IMR-90 (cell line): ENCODE results near the gene STX8. TPM values are rescaled to one million over a fixed set of nuclear protein-coding genes. Genes with fewer than 3 reads are reported as not detected.

Source experiments
- ATAC-seq: fragments of 200-7000 bp; cut with Tn5 transposase; 2 replicates; pipeline ENCODE4 v1.9.1; 2020; ENCODE audit warnings: low read depth, mild to moderate bottlenecking, moderate library complexity
- BruUV-seq: library from RNA; stranded (reverse); fragments of 400-500 nt; replicated peaks from 2 replicates; lab custom pipeline; 2021; lab: Mats Ljungman, UMichigan
- CTCF ChIA-PET: fragments of 300-600 bp; formaldehyde crosslinking; extraction: SDS; loops from one replicate; lab custom pipeline; 2021; ENCODE audit warnings: antibody characterized with exemption; lab: Yijun Ruan, JAX
- POLR2A ChIA-PET: fragments of 300-600 bp; sonication (Branson Sonifier 250); formaldehyde crosslinking; loops from one replicate; lab custom pipeline; 2022; ENCODE audit warnings: antibody characterized with exemption; ENCODE audit not compliant: unreplicated experiment; lab: Charles Lee
- DNase-seq: peaks from one replicate; pipeline ENCODE4 v3.0.0; 2013
- H2AFZ ChIP-seq: replicated peaks from 2 replicates; pipeline ENCODE3; 2013; ENCODE audit warnings: low read length, mild to moderate bottlenecking; ENCODE audit not compliant: poor library complexity
- H2AK5ac ChIP-seq: 2 replicates; pipeline ENCODE4 v1.6.1; 2013; ENCODE audit warnings: low read depth, low read length, inconsistent platforms
- H2AK9ac ChIP-seq: replicated peaks from 2 replicates; pipeline ENCODE3; 2013; ENCODE audit warnings: mild to moderate bottlenecking, low read depth, low read length, moderate library complexity; ENCODE audit not compliant: poor library complexity
- H2BK120ac ChIP-seq: 2 replicates; pipeline ENCODE4 v1.6.1; 2013; ENCODE audit warnings: low read depth, low read length, inconsistent platforms
- H2BK15ac ChIP-seq: 3 replicates; pipeline ENCODE4 v1.6.1; 2013; ENCODE audit warnings: low read depth, low read length, inconsistent platforms
- H2BK20ac ChIP-seq: 2 replicates; pipeline ENCODE4 v1.6.1; 2013; ENCODE audit warnings: low read depth, mild to moderate bottlenecking, inconsistent platforms, low read length, moderate library complexity
- H2BK5ac ChIP-seq: 2 replicates; pipeline ENCODE4 v1.6.1; 2013; ENCODE audit warnings: mild to moderate bottlenecking, low read depth, low read length, inconsistent platforms; ENCODE audit not compliant: poor library complexity, severe bottlenecking
- H3K14ac ChIP-seq: replicated peaks from 2 replicates; pipeline ENCODE4 v1.6.1; 2013; ENCODE audit warnings: low read depth, low read length, inconsistent platforms
- H3K18ac ChIP-seq: 2 replicates; pipeline ENCODE4 v1.6.1; 2013; ENCODE audit warnings: low read depth, low read length, control low read depth
- H3K23ac ChIP-seq: 2 replicates; pipeline ENCODE4 v1.6.1; 2013; ENCODE audit warnings: low read depth, low read length, inconsistent platforms
- H3K27ac ChIP-seq: 2 replicates; pipeline ENCODE4 v1.5.1; 2013; ENCODE audit warnings: mild to moderate bottlenecking, control low read depth, low read length; ENCODE audit not compliant: insufficient read depth
- H3K27me3 ChIP-seq: 2 replicates; pipeline ENCODE4 v1.6.1; 2013; ENCODE audit warnings: low read length; ENCODE audit not compliant: control insufficient read depth, insufficient read depth
- H3K36me3 ChIP-seq: 2 replicates; pipeline ENCODE4 v1.6.1; 2013; ENCODE audit warnings: low read length, mixed read lengths; ENCODE audit not compliant: control insufficient read depth, insufficient read depth
- H3K4ac ChIP-seq: 2 replicates; pipeline ENCODE4 v1.6.1; 2013; ENCODE audit warnings: low read depth, low read length, inconsistent platforms
- H3K4me1 ChIP-seq: 2 replicates; pipeline ENCODE4 v1.6.1; 2013; ENCODE audit warnings: low read length, mixed read lengths; ENCODE audit not compliant: control insufficient read depth, insufficient read depth
- H3K4me2 ChIP-seq: 2 replicates; pipeline ENCODE4 v1.6.1; 2013; ENCODE audit warnings: low read depth, mild to moderate bottlenecking, control low read depth, low read length, moderate library complexity
- H3K4me3 ChIP-seq: 2 replicates; pipeline ENCODE4 v1.5.1; 2013; ENCODE audit warnings: low read depth, mild to moderate bottlenecking, control low read depth, low read length, moderate library complexity; ENCODE audit not compliant: insufficient read depth
- H3K56ac ChIP-seq: 2 replicates; pipeline ENCODE4 v1.6.1; 2013; ENCODE audit warnings: low read length, inconsistent platforms; ENCODE audit not compliant: insufficient read depth; ENCODE audit errors: extremely low read depth
- H3K79me1 ChIP-seq, 2 experiments: 2 replicates each; pipeline ENCODE4 v1.6.1; 2013; ENCODE audit warnings: low read length in 2 of 2, inconsistent platforms in 1 of 2, low read depth in 1 of 2
- H3K9ac ChIP-seq: 2 replicates; pipeline ENCODE4 v1.6.1; 2013; ENCODE audit warnings: low read depth, low read length, control low read depth
- H3K9me1 ChIP-seq: 2 replicates; pipeline ENCODE4 v1.6.1; 2013; ENCODE audit warnings: low read length, inconsistent platforms; ENCODE audit not compliant: insufficient read depth
- H3K9me3 ChIP-seq: 2 replicates; pipeline ENCODE4 v1.6.1; 2013; ENCODE audit warnings: low read length; ENCODE audit not compliant: control insufficient read depth, insufficient read depth
- H4K20me1 ChIP-seq: 2 replicates; pipeline ENCODE4 v1.6.1; 2013; ENCODE audit warnings: low read length, inconsistent platforms; ENCODE audit not compliant: insufficient read depth
- H4K5ac ChIP-seq: 2 replicates; pipeline ENCODE4 v1.6.1; 2013; ENCODE audit warnings: mild to moderate bottlenecking, low read depth, low read length, control low read depth
- H4K8ac ChIP-seq, 2 experiments: 2 replicates each; pipeline ENCODE4 v1.6.1; 2013; ENCODE audit warnings: low read depth in 2 of 2, low read length in 2 of 2, control low read depth in 1 of 2, inconsistent platforms in 1 of 2
- H4K91ac ChIP-seq: 2 replicates; pipeline ENCODE4 v1.6.1; 2013; ENCODE audit warnings: low read depth, low read length, inconsistent platforms; ENCODE audit not compliant: insufficient read depth
- BHLHE40 ChIP-seq: fragments of 150-350 bp; IDR thresholded peaks from 2 replicates; pipeline ENCODE4 v1.6.1; 2016; ENCODE audit warnings: mild to moderate bottlenecking, low read depth, low read length
- CEBPB ChIP-seq: IDR thresholded peaks from 2 replicates; pipeline ENCODE4 v1.6.1; 2012; ENCODE audit warnings: low read depth, low read length, improper control_type of control experiment
- MAFK ChIP-seq: IDR thresholded peaks from 2 replicates; pipeline ENCODE4 v1.6.1; 2012; ENCODE audit warnings: low read depth, low read length, improper control_type of control experiment
- POLR2A ChIP-seq: IDR thresholded peaks from 2 replicates; pipeline ENCODE4 v1.6.1; 2012; ENCODE audit warnings: mild to moderate bottlenecking, low read depth, low read length
- RAD21 ChIP-seq: IDR thresholded peaks from 2 replicates; pipeline ENCODE4 v1.6.1; 2012; ENCODE audit warnings: low read length, improper control_type of control experiment
- RFX5 ChIP-seq: IDR thresholded peaks from 2 replicates; pipeline ENCODE4 v1.8.0; 2012; ENCODE audit warnings: low read depth, mild to moderate bottlenecking, low read length, moderate library complexity
- SMC3 ChIP-seq: fragments of 150-350 bp; IDR thresholded peaks from 2 replicates; pipeline ENCODE4 v1.6.1; 2016; ENCODE audit warnings: low read depth, mild to moderate bottlenecking, antibody characterized with exemption, low read length, moderate library complexity
- WGBS, 2 experiments: methylation state at CpG; one replicate each; pipeline versions ENCODE4 v1.1.5 to v1.1.7; 2013; ENCODE audit warnings: missing lambda C conversion rate in 2 of 2; ENCODE audit not compliant: insufficient read length in 1 of 2; ENCODE audit errors: extremely low coverage in 2 of 2; 5-methylcytosine and 5-hydroxymethylcytosine counted together
- dilution Hi-C: fragments of 300-500 bp; cut with HindIII; formaldehyde crosslinking; loops from one replicate; pipeline ENCODE4 v1.14.3; 2018; ENCODE audit warnings: low sequenced_read_pairs; ENCODE audit not compliant: unreplicated experiment
- in situ Hi-C: fragments of 300-500 bp; cut with MboI; formaldehyde crosslinking; loops from 3 replicates; pipeline ENCODE4 v1.14.3; 2019; ENCODE audit warnings: low sequenced_read_pairs, inconsistent platforms, mixed read lengths
- intact Hi-C: fragments of 100-400 bp; cut with micrococcal nuclease; formaldehyde crosslinking; loops from 2 replicates; pipeline ENCODE4 v1.10.0; 2022
- polyA plus RNA-seq, 3 experiments: library from polyadenylated mRNA; depleted of rRNA; stranded (reverse); fragments of >200 nt; gene quantifications; 2 replicates each; pipeline ENCODE4 v1.2.3, GENCODE V29; 2012; ENCODE audit warnings: low replicate concordance in 1 of 3
- total RNA-seq: library from RNA; depleted of rRNA; stranded (reverse); fragments of >200 nt; gene quantifications from 2 replicates; pipeline ENCODE4 v1.2.3, GENCODE V29; 2012
- TF ChIP-seq, protein P1 (sequence below): fragments of 150-350 bp; IDR thresholded peaks from 2 replicates; pipeline ENCODE4 v1.6.1; 2017; ENCODE audit warnings: mild to moderate bottlenecking, antibody characterized with exemption, low read length, low read depth
- TF ChIP-seq, protein P2 (sequence below): fragments of 150-350 bp; IDR thresholded peaks from 2 replicates; pipeline ENCODE4 v1.6.1; 2016; ENCODE audit warnings: low read depth, mild to moderate bottlenecking, low read length, moderate library complexity, borderline replicate concordance

STX8 gene
- total and polyA plus RNA-seq, 2 of the 4 experiments (the other 2 are of a cell fraction): 26.5 to 47.0 TPM

DNA sequence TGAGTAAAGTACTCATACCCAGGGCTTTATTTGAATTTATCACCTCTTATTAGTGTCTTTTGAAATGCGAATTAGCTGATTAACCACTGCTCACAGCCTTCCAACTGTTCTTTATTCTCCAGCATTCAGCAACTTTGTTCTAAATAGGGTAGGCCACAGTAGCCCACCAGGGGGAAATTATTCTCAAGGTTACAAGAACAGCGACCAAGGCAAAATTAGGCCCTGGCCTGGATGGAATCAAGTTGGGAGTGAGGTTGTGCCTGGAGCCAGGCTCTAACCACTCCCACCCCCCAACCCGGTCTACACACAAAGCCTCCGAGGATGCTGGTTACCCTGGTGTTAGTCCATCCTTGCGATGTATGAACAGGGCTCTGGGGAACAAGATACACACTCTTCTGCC lies 245.5 kb downstream of the STX8 start:
- Histone ChIP-seq H4K91ac (no peak overlapping the region), H2BK5ac (no peak overlapping the region), H3K27me3 (no peaks in the 10 kb centered on the region), H3K4ac (no peak overlapping the region), H2AFZ (no peak overlapping the region), H3K23ac (no peak overlapping the region), H3K14ac (no peak overlapping the region), H3K9me1 (no peaks in the 10 kb centered on the region), H2BK120ac (no peak overlapping the region), H4K20me1 (no peaks in the 10 kb centered on the region), H3K36me3 (no peaks in the 10 kb centered on the region), H2BK20ac (no peak overlapping the region), H4K5ac (no peak overlapping the region), H2AK5ac (no peak overlapping the region), H3K4me3 (no peak overlapping the region), H3K27ac (no peak overlapping the region), H2AK9ac (no peak overlapping the region), H2BK15ac (no peak overlapping the region), H3K56ac (no peak overlapping the region), H3K9me3 (peaks cover 3% of the 10 kb centered on the region; the same call in 1 of the 2 replicates), H3K4me1 (no peaks in the 10 kb centered on the region), H3K79me1 (no peaks in the 10 kb centered on the region), H4K8ac (no peak overlapping the region), H3K18ac (no peak overlapping the region), H3K9ac (no peak overlapping the region), H3K4me2 (no peak overlapping the region)
- TF ChIP-seq MAFK (no peak), RAD21 (no peak), SMC3 (no peak), POLR2A (no peak), BHLHE40 (no peak), RFX5 (no peak), CEBPB (no peak)
- TF ChIP-seq, protein P1, sequence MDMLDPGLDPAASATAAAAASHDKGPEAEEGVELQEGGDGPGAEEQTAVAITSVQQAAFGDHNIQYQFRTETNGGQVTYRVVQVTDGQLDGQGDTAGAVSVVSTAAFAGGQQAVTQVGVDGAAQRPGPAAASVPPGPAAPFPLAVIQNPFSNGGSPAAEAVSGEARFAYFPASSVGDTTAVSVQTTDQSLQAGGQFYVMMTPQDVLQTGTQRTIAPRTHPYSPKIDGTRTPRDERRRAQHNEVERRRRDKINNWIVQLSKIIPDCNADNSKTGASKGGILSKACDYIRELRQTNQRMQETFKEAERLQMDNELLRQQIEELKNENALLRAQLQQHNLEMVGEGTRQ: no peak
- TF ChIP-seq, protein P2, sequence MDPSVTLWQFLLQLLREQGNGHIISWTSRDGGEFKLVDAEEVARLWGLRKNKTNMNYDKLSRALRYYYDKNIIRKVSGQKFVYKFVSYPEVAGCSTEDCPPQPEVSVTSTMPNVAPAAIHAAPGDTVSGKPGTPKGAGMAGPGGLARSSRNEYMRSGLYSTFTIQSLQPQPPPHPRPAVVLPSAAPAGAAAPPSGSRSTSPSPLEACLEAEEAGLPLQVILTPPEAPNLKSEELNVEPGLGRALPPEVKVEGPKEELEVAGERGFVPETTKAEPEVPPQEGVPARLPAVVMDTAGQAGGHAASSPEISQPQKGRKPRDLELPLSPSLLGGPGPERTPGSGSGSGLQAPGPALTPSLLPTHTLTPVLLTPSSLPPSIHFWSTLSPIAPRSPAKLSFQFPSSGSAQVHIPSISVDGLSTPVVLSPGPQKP: no peak
- no TSS peak for BruUV-seq
- in situ Hi-C loops: loop anchor here (10.0 kb wide), 1 partner anchor 65 kb away; no protein-coding TSS in a partner anchor
- no peak for DNase-seq
- ChIA-PET CTCF (no interaction called here), POLR2A (no interaction called here)
- intact Hi-C loops: no loop called here
- ATAC-seq: no peak
- dilution Hi-C loops: no loop called here
- WGBS, 2 experiments: 83% methylated on average over 1 of the region's 5 CpGs; no CpG with 5 or more reads in 1 of the 2 experiments
